Measurements from ENCODE around the gene SLC13A5. TPM values are rescaled to one million over a fixed set of nuclear protein-coding genes. Genes with fewer than 3 reads are reported as not detected.

Gene SLC13A5
- total RNA-seq, 1 experiment from 2014 or later, result 0.07 TPM

DNA sequence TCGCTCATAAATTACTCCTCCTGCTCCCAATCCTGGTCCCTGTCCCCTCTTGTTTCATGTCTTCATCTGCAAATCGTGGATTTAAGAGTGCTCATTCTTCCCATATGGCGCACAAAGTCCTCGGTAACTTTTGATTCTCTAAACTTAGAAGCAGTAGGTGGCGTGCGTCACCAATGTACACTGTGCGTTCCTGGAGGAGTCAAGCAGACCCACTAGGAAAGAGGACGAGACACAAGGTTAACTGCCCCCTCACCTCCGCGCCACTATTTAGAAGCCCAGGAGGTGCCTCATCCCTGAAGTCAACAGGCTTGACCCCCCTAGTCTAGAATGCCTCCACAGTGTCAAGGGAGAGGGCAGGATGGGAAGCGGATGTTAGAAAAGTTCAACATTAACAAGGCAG, 2.9 kb downstream of the SLC13A5 start:
- ChIA-PET POLR2A (no interaction called here), RAD21 (ENCODE audit: low non-redundant PET in 1 of 2, low total read pairs in 2 of 2, uncharacterized antibody in 2 of 2, unreplicated experiment in 2 of 2) (no interaction called here), CTCF (no interaction called here)
- intact Hi-C loops (cut with micrococcal nuclease), result no loop called here
- Histone ChIP-seq H3K27ac (ENCODE audit: low read depth, low read length) (no peak overlapping the region), H4K20me1 (ENCODE audit: insufficient read depth) (no peaks in the 10 kb centered on the region), H3K4me3 (replicated peaks in 1 of 2; ENCODE audit: low read depth in 1 of 2, low read length in 2 of 2) (no peak overlapping the region), H3K36me3 (ENCODE audit: control insufficient read depth in 1 of 2, insufficient read depth in 2 of 2, low read length in 2 of 2) (no peaks in the 10 kb centered on the region), H3K27me3 (ENCODE audit: insufficient read depth, low read length) (no peaks in the 10 kb centered on the region), H3K9me2 (ENCODE audit: insufficient read depth) (no peaks in the 10 kb centered on the region), H3K4me1 (ENCODE audit: control insufficient read depth in 1 of 2, insufficient read depth in 2 of 2, low read length in 2 of 2) (peaks cover 8% of the 10 kb centered on the region in 2 experiments; a peak in 3 of 4 replicates), H2AFZ (ENCODE audit: low read depth, low read length, poor library complexity, severe bottlenecking) (no peak overlapping the region), H3K4me2 (ENCODE audit: low read length) (no peak overlapping the region), H3K9ac (ENCODE audit: low read length) (no peak overlapping the region), H3K79me2 (ENCODE audit: insufficient read depth, low read length) (no peaks in the 10 kb centered on the region), H3K9me3 (ENCODE audit: control insufficient read depth in 1 of 2, insufficient read depth in 1 of 2, low read depth in 1 of 2, low read length in 2 of 2) (no peaks in the 10 kb centered on the region)
- ATAC-seq (no peak), DNase-seq (ENCODE audit: low read depth, low spot score) (no peak)
- TF ChIP-seq, protein P1, sequence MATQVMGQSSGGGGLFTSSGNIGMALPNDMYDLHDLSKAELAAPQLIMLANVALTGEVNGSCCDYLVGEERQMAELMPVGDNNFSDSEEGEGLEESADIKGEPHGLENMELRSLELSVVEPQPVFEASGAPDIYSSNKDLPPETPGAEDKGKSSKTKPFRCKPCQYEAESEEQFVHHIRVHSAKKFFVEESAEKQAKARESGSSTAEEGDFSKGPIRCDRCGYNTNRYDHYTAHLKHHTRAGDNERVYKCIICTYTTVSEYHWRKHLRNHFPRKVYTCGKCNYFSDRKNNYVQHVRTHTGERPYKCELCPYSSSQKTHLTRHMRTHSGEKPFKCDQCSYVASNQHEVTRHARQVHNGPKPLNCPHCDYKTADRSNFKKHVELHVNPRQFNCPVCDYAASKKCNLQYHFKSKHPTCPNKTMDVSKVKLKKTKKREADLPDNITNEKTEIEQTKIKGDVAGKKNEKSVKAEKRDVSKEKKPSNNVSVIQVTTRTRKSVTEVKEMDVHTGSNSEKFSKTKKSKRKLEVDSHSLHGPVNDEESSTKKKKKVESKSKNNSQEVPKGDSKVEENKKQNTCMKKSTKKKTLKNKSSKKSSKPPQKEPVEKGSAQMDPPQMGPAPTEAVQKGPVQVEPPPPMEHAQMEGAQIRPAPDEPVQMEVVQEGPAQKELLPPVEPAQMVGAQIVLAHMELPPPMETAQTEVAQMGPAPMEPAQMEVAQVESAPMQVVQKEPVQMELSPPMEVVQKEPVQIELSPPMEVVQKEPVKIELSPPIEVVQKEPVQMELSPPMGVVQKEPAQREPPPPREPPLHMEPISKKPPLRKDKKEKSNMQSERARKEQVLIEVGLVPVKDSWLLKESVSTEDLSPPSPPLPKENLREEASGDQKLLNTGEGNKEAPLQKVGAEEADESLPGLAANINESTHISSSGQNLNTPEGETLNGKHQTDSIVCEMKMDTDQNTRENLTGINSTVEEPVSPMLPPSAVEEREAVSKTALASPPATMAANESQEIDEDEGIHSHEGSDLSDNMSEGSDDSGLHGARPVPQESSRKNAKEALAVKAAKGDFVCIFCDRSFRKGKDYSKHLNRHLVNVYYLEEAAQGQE (IDR thresholded peaks at IDR 0.05; ENCODE audit: low read depth), result no peak
- TF ChIP-seq, protein P2, sequence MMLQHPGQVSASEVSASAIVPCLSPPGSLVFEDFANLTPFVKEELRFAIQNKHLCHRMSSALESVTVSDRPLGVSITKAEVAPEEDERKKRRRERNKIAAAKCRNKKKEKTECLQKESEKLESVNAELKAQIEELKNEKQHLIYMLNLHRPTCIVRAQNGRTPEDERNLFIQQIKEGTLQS (IDR thresholded peaks at IDR 0.05), result no peak
- no peak for TF ChIP-seq FOSL1 (IDR thresholded peaks at IDR 0.05; ENCODE audit: low read depth)
- no peak for TF ChIP-seq CTCF (IDR thresholded peaks at IDR 0.05 in 2 of 3, conservative IDR thresholded peaks at IDR 0.05 in 1 of 3; ENCODE audit: borderline replicate concordance in 1 of 3, insufficient read depth in 1 of 3, low read depth in 2 of 3, low read length in 2 of 3)
- no peak for TF ChIP-seq POLR2AphosphoS5 (IDR thresholded peaks at IDR 0.05; ENCODE audit: low read depth, low read length)
- TF ChIP-seq ZBTB33 (IDR thresholded peaks at IDR 0.05; ENCODE audit: extremely low read depth, insufficient replicate concordance, low read length), result no peak
- no peak for TF ChIP-seq EGR1 (IDR thresholded peaks at IDR 0.05; ENCODE audit: low read depth)
- TF ChIP-seq SP1 (IDR thresholded peaks at IDR 0.05; ENCODE audit: low read depth), result no peak
- no peak for TF ChIP-seq TCF7L2 (IDR thresholded peaks at IDR 0.05; ENCODE audit: borderline replicate concordance, extremely low read depth, insufficient read depth, insufficient read length)
- no peak for TF ChIP-seq RAD21 (IDR thresholded peaks at IDR 0.05; ENCODE audit: low read depth)
- no peak for TF ChIP-seq MAX (IDR thresholded peaks at IDR 0.05)
- no peak for TF ChIP-seq YY1 (IDR thresholded peaks at IDR 0.05; ENCODE audit: extremely low read depth, insufficient replicate concordance, low read depth, low read length)
- TF ChIP-seq SIN3A (IDR thresholded peaks at IDR 0.05; ENCODE audit: low read depth), result no peak
- TF ChIP-seq CBX3 (IDR thresholded peaks at IDR 0.05; ENCODE audit: low read depth), result no peak
- no peak for TF ChIP-seq JUND (IDR thresholded peaks at IDR 0.05)
- no TSS peak for BruUV-seq (replicated peaks)
